Stimulated activated CD8-positive, alpha-beta memory T cell treated with anti-CD3 and anti-CD28 coated beads, Interleukin-12 subunit alpha, Interleukin-12 subunit beta, amount 100 ng/mL, for 24 hours (primary cell): ENCODE data around the gene HMGN5.

ENCODE experiments used
- DNase-seq: peaks from one replicate; pipeline ENCODE4 v3.0.0-alpha.2; 2020; ENCODE audit errors: extremely low read depth

HMGN5 gene, protein sequence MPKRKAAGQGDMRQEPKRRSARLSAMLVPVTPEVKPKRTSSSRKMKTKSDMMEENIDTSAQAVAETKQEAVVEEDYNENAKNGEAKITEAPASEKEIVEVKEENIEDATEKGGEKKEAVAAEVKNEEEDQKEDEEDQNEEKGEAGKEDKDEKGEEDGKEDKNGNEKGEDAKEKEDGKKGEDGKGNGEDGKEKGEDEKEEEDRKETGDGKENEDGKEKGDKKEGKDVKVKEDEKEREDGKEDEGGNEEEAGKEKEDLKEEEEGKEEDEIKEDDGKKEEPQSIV

DNA sequence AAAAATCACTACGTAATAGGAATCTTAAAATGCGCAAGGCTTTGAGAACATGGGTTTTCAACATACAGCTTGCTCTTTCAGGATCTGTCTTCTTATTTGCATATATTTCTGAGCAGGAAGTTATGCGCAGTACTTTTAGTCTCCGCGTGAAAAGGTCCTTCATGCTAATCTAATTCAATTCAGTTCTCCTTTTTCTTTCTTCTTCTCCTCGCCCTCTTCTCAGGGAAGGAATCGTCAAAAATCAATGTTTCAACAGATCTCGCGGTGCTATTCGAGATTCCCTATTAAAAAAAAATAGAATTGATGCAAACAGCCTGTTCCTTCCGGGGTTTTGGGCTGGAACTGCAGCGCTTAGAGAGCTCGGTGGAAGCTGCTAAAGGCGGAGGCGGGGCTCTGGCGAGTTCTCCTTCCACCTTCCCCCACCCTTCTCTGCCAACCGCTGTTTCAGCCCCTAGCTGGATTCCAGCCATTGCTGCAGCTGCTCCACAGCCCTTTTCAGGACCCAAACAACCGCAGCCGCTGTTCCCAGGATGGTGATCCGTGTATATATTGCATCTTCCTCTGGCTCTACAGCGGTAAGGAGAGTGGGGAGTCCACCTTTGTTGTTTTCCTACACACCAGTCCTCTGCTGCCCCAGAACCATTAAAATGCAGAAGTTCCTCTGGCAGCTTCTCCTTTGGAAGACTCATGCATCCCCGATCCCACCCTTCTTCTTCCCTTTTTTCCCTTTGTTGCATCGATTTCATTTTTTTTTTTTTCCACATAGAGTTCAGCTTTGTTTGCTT lies at the start of gene HMGN5, which contains the start of gene SH3BGRL:
HMGN5 (minus strand) TSS at position 243 of the 785 bp plus-strand sequence. CDS start 80,364 bp downstream, outside the sequence.
SH3BGRL (plus strand) TSS at position 432 of the 785 bp plus-strand sequence; CDS start at position 531, 99 bp downstream.
- peak; percentile 30 for DNase-seq

GRCh38 chrX:81241753-81242152 lies 40.0 kb upstream of the HMGN5 start:
- no peak for DNase-seq

DNA sequence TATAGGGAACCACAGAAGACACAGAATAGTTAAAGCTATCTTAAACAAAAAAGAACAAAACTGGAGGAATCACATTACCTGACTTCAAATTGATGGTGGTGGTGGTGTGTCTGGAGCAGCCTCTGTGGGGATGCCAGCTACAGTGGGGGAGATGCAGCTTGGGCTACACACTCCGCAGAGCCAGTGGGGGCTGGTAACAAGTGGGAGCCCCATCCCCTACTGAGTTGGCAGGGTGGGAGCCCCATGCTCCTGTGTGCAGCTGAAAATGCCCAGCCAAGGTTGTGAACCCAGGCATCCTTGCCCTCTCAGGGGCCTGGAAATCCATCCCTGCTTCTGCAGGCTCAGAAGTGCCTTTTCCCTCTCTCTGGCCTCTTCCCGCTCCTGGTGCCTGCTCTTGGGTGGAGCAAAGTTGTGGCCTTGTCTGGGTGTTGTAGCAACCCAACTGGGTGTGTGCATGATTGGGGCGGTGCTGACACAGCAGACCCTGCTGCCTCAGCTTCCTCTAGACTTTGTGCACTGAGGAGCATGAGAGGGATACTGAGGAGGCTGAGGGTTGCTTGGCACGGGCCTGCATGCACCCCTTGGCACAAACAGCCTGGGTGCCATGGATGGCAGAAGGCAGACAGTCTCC lies 39.1 kb upstream of the HMGN5 start:
- DNase-seq: no peak

DNA sequence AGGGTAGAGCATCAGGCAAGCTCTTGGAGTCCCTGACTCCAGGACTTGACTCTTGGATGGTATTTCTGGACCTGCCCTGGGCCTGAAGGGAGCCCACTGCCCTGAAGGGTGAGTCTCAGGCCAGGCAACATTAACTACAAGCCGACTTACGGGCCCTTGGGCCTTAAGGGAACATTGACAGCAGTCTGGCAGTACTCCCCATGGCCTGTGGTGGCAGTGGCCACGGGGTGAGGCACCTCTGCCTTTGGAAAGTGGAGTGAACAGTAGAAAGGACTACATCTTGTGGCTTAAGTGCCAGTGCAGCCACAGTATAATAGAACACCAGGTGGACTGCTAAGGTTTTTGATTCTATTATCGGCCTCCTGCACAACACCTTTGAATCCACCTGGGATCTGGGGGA lies 36.5 kb upstream of the HMGN5 start:
- no peak for DNase-seq

GRCh38 chrX:81237516-81237915 lies 35.8 kb upstream of the HMGN5 start:
- DNase-seq: no peak

GRCh38 chrX:81232218-81232617 lies 30.5 kb upstream of the HMGN5 start:
- no peak for DNase-seq

- DNase-seq: no peak
Observed at GRCh38 chrX:81231476-81231875, 29.8 kb upstream of the HMGN5 start.

- no peak for DNase-seq
Observed at GRCh38 chrX:81229901-81230300, 28.2 kb upstream of the HMGN5 start.

DNA sequence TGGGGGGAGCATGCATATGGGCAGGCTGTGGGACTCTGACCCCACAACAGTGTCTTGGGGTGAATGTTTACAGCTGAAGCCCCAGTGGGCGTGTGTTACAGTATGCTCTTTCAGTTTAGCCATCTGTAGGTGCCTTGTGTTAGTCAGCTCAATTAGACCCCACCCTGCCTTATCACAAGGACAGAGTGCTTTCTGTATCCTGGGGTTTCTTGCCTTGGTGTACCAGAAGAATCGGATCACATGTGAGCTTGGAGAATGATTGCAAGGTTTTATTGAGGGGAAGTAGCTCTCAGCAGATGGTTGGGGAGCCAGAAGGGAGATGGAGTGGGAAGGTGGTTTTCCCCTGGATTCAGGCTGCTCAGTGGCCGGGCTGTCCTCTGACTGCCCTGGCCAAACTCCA lies 27.5 kb upstream of the HMGN5 start:
- no peak for DNase-seq

DNA sequence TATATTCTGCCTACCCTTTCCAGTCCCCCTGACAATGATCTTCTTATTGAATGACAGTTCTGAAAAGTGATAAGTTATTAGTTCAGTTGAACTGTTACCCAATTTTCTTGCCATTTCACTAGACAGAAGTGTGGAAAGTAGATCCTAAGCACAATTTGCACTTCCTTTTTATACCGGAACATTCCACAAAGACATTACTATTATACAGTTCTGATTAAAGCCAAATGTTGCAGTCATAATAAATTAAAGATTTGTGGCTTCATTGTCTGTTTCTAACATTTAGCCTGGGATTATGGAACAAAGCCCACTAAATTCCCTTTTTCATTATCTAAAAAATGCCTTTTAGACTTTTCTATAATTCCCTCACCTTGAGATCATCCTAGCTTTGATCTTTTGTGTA lies 14.0 kb upstream of the HMGN5 start:
- no peak for DNase-seq

- no peak for DNase-seq
Observed at GRCh38 chrX:81208916-81209315, 7.2 kb upstream of the HMGN5 start.

GRCh38 chrX:81206476-81206875 lies 4.8 kb upstream of the HMGN5 start:
- no peak for DNase-seq

DNA sequence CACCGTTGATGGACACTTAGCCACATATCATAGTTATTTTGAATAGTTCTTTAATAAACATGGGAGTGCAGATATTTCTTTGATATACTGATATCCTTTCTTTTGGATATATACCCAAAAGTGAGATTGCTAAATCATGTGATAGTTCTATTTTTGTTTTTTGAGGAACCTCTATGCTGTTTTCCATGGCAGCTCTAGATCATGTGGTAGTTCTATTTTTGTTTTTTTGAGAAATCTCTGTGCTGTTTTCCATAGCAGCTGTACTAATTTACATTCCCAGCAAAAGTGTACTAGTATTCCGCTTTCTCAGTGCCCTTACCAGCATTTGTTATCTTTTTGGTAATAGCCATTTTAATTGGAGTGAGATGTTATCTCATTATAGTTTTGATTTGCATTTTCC lies 3.8 kb upstream of the HMGN5 start:
- DNase-seq: no peak

DNA sequence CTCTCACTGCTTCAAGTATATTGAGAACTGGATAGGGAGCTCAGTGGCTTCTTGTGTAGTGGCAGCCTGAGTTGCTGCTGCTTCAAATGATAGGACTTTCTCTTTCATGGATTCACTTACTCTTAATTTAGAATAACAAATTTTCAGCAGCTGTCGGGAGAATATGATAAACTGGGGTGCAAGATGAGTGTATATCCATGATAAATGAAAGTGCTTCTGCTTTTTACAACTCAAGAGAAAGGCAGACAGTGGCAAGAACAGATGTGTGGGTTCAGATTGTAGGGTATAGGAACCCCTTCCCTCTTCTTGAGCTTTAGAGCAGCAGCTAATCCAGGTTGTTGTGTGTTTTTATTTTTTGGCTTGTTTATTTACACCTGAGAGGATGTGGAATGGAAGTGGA lies 1.2 kb upstream of the HMGN5 start:
- no peak for DNase-seq

GRCh38 chrX:81202456-81202819 lies 725 bp upstream of the HMGN5 start:
- no peak for DNase-seq

- no peak for DNase-seq
Observed at GRCh38 chrX:81201071-81201470, 642 bp downstream of the HMGN5 start.

- no peak for DNase-seq
Observed at GRCh38 chrX:81195712-81196111, 6.0 kb downstream of the HMGN5 start.

DNA sequence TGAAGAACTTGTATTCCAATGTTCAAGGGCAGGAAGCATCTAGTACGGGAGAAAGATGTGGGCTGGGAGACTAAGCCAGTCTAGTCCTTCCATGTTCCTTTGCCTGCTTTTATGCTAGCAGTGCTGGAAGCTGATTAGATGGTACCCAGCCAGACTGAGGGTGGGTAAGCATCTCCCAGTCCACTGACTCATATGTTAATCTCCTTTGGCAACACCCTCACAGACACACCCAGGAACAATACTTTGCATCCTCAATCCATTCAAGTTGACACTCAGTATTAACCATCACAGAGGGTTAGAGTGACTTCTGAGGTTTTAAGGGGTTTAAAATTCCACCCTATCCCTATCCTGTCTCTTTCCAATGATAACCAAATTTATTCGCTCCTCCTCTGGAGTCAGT lies 6.5 kb downstream of the HMGN5 start:
- no peak for DNase-seq

- DNase-seq: no peak
Observed at GRCh38 chrX:81174286-81174685, 27.4 kb downstream of the HMGN5 start.

DNA sequence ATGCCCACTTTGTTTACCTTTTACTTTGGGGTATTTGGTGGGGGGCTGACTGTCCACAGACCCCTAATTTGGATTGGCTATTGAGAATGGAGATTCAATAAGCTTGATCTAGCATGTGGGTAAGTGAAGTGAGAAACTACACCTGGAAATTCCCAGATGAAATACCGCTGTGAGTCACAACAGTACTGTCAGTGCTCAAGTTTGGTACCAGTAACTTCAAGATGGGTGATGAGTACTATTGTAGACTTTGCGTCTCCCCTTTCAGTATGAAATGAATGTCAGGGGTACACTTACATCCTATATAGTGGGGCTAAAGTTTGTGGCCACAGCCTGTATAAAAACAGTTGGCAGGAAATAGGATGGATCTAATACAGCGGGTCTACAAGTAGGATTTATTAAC lies 33.3 kb downstream of the HMGN5 start:
- DNase-seq: no peak

- DNase-seq: peak; percentile 47
Observed at GRCh38 chrX:81121513-81122363, 80.0 kb downstream of the HMGN5 start.

GRCh38 chrX:81120936-81121371 lies 80.8 kb downstream of the HMGN5 start:
- DNase-seq: no peak
